ENCODE measurements around the gene ARHGAP8.

Gene ARHGAP8

GRCh38 chr22:44807232-44807631, 54.9 kb downstream of the ARHGAP8 start:
- no peak for DNase-seq

DNA sequence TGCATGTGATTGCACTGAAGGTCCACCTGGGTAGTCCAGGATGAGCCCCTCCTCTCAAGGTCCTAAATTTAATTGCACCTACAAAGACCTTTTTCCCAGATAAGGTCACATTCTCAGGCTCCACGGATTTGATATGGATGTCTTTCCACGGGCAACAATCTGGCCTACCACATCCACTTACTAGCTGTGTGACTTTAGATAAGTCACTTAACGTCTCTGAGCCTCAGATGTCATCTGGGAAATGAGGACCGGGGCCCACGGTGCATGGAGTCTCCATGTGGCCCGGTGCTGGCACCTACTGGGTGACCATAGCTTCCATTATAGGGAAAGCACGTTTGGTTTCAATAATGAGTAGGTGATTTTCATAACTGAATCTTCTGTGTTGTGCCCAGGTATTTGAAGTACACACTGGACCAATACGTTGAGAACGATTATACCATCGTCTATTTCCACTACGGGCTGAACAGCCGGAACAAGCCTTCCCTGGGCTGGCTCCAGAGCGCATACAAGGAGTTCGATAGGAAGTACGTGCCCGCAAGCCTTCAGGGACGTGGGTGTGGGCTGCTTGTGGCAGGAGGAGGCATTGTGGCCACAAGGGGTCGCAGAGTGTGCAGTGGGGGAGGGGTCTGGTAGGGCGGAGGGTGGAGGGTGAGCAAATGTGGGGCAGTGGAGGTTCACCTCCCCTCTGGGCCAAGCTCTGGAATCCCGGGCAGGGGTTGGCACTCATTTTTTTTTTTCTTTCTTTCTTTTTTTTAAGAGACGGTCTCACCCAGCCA, 55.7 kb downstream of the ARHGAP8 start:
- DNase-seq, result no peak

DNA sequence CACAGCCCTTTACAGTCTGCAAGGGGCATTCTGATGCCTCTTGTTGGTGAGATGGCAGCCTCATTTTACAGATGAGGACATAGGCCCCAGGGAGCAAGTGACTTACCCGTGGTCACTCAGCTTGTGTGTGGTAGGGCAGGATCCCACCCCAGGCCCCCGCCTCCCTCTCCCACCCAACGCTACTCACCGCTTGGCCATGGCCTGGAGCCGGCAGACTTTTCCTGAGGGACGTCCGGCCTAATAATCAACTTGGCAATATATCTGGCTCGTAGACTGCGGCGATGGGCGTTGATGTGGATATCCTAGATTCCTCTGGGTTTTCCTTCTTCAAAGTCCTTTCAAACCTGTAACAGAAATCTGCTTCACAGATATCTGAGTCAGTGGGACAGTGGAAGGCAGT, 57.1 kb downstream of the ARHGAP8 start:
- DNase-seq, result no peak

- no peak for DNase-seq
Measured at GRCh38 chr22:44811141-44811540, 58.8 kb downstream of the ARHGAP8 start.

GRCh38 chr22:44813416-44813815, 61.0 kb downstream of the ARHGAP8 start:
- DNase-seq, result no peak

- DNase-seq, result no peak
Measured at GRCh38 chr22:44814266-44815098, 62.1 kb downstream of the ARHGAP8 start.

GRCh38 chr22:44815099-44816070, 63.0 kb downstream of the ARHGAP8 start:
- DNase-seq, result no peak

DNA sequence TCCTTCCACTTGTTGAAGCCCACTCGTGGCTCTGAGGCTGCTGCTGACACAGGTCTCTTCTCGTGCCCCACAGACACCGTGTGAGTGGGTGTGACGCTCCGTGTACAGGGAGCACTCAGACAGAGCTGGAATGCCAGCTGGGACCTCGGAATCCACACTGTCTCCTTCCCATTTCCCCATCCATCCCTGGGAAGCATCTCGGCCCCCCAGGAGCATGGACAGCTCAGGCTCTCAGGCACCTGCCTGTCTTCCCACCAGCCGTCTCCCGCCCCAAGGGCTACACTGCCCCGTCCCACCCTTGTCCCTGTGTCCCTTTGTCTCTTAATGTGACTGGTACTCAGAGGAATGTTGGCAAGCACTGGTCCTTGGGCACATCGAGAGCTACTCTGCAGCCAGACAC, 63.8 kb downstream of the ARHGAP8 start:
- no peak for DNase-seq

DNA sequence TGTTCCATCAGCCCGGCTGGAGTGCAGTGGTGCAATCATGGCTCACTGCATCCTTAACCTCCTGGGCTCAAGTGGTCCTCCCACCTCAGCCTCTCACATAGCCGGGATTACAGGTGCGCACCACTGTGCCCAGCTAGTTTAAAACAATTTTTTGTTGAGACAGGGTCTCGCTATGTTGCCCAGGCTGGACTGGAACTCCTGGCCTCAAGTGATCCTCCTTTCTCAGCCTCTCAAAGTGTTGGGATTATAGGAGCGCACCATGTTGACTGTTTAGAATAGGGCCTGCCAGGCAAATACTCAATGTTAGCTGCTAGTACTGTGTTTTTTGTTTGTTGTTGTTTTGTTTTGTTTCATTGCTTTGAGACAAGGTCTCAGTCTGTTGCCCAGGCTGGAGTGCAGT, 66.4 kb downstream of the ARHGAP8 start:
- DNase-seq, result no peak

DNA sequence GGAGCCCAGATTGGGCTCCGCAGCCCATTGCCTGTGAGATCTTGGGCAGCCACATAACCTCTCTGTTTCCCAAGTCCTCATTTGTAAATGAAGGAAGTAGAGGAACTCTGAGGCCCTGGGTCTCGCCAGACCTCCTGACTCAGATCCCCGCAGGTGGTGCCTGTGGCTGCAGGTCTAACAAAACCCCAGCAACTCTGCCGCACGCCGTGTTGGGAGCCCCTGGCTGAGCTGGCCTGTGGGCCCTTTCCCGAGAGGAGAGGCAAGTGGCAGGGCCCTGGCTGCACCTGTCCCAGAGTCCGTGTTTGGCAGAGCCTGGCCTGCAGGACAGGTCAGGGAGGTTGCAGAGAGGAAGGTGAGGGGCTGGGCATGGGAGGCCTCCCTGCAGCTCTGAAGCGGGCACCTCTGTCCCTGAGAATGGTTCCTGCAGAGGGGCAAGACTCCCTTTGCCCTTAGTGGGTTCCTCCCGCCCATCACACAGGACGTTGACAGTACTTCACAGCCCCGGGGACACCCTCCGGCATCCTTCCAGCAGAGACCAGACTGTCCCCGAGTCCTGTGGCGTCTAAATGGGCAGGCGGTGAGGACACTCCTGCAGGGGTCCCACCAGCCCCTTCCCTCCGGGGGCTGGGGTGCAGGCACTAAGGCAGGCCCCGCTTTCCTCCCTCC, 67.7 kb downstream of the ARHGAP8 start:
- no peak for DNase-seq

- DNase-seq, result no peak
Measured at GRCh38 chr22:44821741-44822475, 69.5 kb downstream of the ARHGAP8 start.

DNA sequence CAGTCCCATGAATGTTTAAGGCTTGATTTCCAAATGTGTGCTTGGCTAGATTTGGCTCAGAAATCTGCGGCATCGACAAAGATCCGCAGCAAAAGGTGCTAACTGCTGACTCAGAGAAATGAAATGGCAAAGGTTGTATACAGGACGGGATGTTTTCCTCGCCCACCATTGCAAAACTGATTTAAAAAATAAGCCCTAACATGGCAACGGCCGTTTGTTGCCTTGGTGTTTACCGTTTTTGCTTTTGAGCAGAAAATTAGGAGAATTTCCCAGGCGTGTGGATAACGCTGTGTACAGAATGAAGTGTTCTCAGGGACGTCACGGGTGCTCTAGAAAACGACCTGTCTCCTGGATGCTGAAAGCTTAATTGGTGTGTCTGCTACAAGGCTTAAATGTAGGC, 70.2 kb downstream of the ARHGAP8 start:
- DNase-seq, result no peak

DNA sequence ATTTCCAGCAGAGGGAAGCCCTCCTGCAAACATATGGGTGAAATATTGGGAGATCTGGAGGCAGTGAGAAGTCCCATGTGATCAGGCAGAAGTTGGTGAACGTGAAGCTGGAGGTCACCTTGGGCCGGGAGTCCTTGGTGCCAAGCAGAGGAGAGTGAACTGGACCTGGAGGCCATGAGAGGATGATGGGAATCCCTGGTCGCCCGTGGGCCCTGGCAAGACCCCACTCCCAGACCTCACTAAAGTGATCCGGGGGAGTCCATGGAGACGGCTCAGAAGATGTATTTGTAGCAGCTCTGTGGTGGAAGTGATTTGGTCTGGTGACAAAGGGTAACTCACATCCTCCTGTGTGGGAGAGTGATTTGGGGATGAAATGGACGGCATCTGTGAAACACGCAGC, 71.0 kb downstream of the ARHGAP8 start:
- no peak for DNase-seq

DNA sequence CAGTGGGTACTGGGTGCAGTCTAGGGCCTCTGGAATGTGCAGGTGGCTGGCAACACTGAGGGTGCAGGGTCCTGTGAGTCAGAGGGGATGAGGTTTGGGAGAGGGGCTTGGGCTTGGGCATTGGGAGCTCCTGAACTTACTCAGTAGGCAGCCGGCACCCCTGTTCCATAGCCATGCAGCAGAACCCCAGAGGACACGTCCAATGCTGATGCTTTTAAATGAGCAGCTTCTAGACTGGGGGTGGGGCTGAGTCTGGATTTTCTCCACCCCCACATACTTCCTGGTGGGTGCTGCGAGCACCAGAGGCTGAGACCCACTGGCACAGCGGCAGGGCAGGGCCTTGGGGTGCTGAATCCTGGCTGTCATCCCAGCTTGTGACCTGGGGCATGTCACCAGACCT, 71.4 kb downstream of the ARHGAP8 start:
- no peak for DNase-seq

DNA sequence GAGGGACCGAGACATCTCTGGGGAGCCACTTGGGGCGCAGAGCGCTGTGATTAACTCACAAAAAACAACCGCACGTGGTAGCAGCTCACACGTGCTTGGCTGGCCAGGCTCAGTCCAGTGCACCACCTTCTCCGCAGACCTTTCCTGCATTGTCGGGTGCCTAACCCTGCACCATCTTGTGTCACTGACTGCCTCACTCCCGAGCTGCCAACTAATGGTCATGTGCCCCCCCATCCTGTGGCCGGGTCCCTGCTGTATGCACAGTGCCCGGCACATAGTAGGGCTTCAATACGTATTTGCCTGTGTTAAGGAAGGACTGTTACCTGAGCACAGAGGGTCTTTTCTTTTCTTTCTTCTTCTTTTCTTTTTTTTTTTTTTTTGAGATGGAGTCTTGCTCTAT, 71.9 kb downstream of the ARHGAP8 start:
- DNase-seq, result no peak

DNA sequence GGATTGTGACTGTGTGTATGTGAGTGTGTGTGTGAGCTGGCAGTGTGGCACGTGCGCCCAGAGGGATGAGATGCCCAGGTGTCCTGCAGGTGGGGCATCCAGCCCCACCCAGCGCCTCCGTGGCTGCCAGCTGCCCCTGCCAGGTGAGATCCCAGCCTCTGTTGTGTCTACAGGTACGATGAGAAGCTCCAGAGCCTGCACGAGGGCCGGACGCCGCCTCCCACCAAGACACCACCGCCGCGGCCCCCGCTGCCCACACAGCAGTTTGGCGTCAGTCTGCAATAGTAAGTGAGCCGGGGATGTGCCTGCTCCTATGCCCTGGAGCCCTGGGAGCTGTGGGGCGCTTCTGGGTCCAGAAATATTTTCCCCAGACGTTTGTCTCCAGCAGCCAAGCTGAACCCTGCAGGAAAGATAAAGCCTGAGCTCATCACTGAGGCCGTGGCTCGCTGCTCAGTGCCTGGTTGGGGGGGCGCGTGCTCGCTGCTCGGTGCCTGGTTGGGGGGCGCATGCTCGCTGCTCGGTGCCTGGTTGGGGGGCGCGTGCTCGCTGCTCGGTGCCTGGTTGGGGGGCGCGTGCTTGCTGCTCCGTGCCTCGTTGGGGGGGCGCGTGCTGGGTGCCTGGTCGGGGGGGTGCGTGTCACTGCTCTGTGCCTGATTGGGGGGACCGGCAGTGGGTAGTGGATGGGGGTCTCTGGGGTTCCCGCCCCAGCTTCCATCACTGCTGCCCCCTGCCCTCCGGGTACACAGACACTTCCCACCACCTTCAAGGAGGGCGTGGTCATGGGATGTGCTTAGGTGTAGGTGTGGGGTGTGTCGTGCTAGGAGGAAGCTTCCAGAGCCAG, 73.2 kb downstream of the ARHGAP8 start:
- no peak for DNase-seq

DNA sequence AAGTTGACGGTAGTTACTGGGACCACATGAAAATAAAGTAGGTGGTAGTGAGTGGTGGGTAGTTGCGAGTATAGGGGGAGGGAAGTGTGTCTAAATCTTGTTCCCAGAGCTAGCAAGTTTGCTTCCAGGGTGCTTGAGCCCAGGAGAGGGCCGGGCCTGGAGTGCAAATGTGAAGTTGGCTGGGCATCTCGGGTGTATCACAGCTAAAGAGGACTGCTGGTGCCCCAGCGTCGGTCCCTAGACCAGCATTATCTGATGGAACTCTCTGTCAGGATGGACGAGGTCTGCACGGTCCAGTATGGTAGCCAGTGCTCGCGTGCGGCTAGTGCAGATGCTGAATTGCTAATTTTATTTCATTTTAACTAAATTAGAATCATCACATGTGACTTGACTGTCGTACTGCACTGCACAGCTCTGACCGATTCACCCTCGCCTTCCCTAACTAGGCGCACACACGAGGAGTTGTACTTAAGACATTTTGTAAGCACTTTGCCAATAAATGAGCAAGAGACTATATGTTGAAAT, 75.4 kb downstream of the ARHGAP8 start:
- no peak for DNase-seq

DNA sequence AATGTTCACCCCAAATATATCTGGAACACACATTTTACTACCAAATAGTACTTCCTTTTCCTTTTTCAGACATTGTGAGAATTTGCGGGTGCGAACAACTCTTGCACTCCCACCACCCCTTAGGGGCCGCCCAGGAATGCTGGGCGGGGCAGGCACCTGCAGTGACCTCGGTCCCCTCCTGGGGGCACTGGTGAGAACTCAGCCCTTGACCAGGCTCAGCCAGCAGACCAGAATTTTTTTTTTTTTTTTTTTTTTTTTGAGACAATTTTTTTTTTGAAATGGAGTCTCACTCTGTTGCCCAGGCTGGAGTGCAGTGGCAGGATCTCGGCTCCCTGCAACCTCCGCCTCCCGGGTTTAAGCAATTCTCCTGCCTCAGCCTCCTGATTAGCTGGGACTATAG, 75.8 kb downstream of the ARHGAP8 start:
- DNase-seq, result no peak

- DNase-seq, result no peak
Measured at GRCh38 chr22:44831885-44832284, 79.5 kb downstream of the ARHGAP8 start.

DNA sequence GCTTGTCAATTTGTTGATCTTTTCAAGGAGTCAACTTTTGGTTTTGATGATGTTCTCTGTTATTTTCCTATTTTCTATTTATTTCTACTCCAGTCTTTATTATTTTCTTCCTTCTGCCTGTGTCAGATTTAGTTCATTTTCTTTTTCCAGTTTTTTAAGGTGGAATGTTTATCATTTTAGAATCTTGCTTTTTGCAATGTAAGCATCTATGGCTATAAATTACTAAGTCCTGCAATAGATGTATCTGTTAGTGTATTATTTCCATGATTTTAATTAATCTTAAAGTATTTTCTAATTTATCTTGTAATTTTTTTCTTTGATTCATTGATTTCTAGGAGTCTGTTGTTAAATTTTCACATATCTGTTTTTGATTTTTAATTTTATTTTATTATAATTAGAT, 81.7 kb downstream of the ARHGAP8 start:
- no peak for DNase-seq

DNA sequence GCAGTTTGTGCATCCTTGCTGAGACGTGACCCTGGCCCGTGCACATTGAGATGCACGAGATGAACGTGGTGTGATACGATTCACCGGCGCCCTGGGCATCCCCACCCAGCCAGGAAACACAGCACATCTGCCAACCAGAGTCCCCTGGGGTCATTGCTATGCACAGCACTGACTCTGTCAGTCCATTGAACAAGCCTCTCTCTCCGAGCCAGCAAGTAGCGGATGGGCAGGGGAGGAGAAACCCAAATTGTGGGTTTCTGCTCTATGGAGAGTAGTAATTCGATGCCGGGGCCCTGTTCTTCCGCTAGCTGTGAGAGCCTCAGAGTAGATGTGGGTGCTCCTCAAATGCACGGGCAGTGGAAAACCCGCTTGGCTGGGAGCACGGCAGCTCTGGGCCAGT, 85.1 kb downstream of the ARHGAP8 start:
- DNase-seq, result no peak
